GM12891 (cell line): ENCODE results near the gene SFI1.
A peak's percentile ranks its signal among the peaks of the same experiment; 100 is the strongest.
"Not testable (repeated sequence)": the region's sequence is repeated elsewhere in the genome, so short reads cannot be mapped to it uniquely, and the experiment has no call there.

Experiments
- DNase-seq: peaks from one replicate; pipeline ENCODE4 v3.0.0; 2011; ENCODE audit warnings: low spot score; ENCODE audit not compliant: insufficient read length
- FAIRE-seq: peaks from 2 replicates; lab custom pipeline; 2011; peaks lifted over from hg19 to GRCh38; lab: Jason Lieb, UNC
- PAX5 ChIP-seq: IDR thresholded peaks from 2 replicates; pipeline ENCODE4 v1.6.1; 2011; ENCODE audit warnings: low read length, moderate library complexity, mild to moderate bottlenecking; ENCODE audit not compliant: insufficient read depth, severe bottlenecking
- POLR2A ChIP-seq: IDR thresholded peaks from 2 replicates; pipeline ENCODE4 v1.6.1; 2011; ENCODE audit warnings: low read depth, low read length, control low read depth
- POLR2AphosphoS5 ChIP-seq: IDR thresholded peaks from 2 replicates; pipeline ENCODE4 v1.6.1; 2011; ENCODE audit warnings: low read depth, low read length, control low read depth
- POU2F2 ChIP-seq: IDR thresholded peaks from 2 replicates; pipeline ENCODE4 v1.6.1; 2011; ENCODE audit warnings: low read depth, mild to moderate bottlenecking, control low read depth, low read length, moderate library complexity
- SPI1 ChIP-seq: IDR thresholded peaks from 2 replicates; pipeline ENCODE4 v1.6.1; 2011; ENCODE audit warnings: low read depth, low read length, control low read depth
- TAF1 ChIP-seq: IDR thresholded peaks from 2 replicates; pipeline ENCODE4 v1.6.1; 2011; ENCODE audit warnings: low read depth, low read length, control low read depth

SFI1 gene

GRCh38 chr22:31544481-31545480, 48.4 kb downstream of the SFI1 start:
- DNase-seq (no peak), FAIRE-seq (peak; percentile 23)
- TF ChIP-seq POU2F2 (no peak), POLR2A (no peak), POLR2AphosphoS5 (no peak), PAX5 (no peak), TAF1 (no peak), SPI1 (no peak)

GRCh38 chr22:31550871-31551370, 54.6 kb downstream of the SFI1 start:
- no peak for DNase-seq
- TF ChIP-seq SPI1 (no peak), POU2F2 (no peak), POLR2A (no peak), POLR2AphosphoS5 (no peak), TAF1 (no peak), PAX5 (no peak)
- no peak for FAIRE-seq

- no peak for TF ChIP-seq TAF1
- no peak for TF ChIP-seq SPI1
- TF ChIP-seq POLR2A, result no peak
- no peak for TF ChIP-seq PAX5
- DNase-seq, result no peak
- FAIRE-seq, result no peak
Measured at GRCh38 chr22:31556627-31557203, 60.4 kb downstream of the SFI1 start.

GRCh38 chr22:31558546-31558945, 62.2 kb downstream of the SFI1 start:
- not testable (repeated sequence) for FAIRE-seq, DNase-seq

GRCh38 chr22:31561238-31561887, 65.0 kb downstream of the SFI1 start:
- peak; percentile 32 for DNase-seq
- peak; percentile 82 for FAIRE-seq
- TF ChIP-seq TAF1 (no peak), PAX5 (no peak), POLR2A (no peak), POLR2AphosphoS5 (no peak)

- no peak for TF ChIP-seq PAX5
- no peak for TF ChIP-seq POLR2A
- TF ChIP-seq TAF1, result no peak
Measured at GRCh38 chr22:31561970-31562369, 65.6 kb downstream of the SFI1 start.

GRCh38 chr22:31566484-31566883, 70.1 kb downstream of the SFI1 start:
- TF ChIP-seq TAF1 (no peak), POU2F2 (no peak), PAX5 (no peak), POLR2A (no peak), SPI1 (no peak), POLR2AphosphoS5 (no peak)
- no peak for DNase-seq
- no peak for FAIRE-seq

More at GRCh38 chr22:31561970-31562369, 65.6 kb downstream of the SFI1 start:
- FAIRE-seq (no peak), DNase-seq (no peak)

- TF ChIP-seq SPI1 (no peak), POU2F2 (no peak), TAF1 (no peak), POLR2AphosphoS5 (no peak), POLR2A (no peak), PAX5 (no peak)
- no peak for FAIRE-seq
- no peak for DNase-seq
Measured at GRCh38 chr22:31567196-31567595, 70.9 kb downstream of the SFI1 start.

GRCh38 chr22:31567702-31568101, 71.4 kb downstream of the SFI1 start:
- FAIRE-seq, result no peak
- DNase-seq, result no peak
- TF ChIP-seq TAF1 (no peak), POU2F2 (no peak)

GRCh38 chr22:31569126-31569525, 72.8 kb downstream of the SFI1 start:
- TF ChIP-seq TAF1, result no peak
- TF ChIP-seq PAX5, result no peak
- TF ChIP-seq POLR2AphosphoS5, result no peak
- TF ChIP-seq POLR2A, result no peak
- TF ChIP-seq POU2F2, result no peak
- TF ChIP-seq SPI1, result no peak
- FAIRE-seq (peak; percentile 62), DNase-seq (no peak)
